Keratinocyte (primary cell): ENCODE data around the gene EIF2A.

Experiments
- CTCF ChIP-seq, 3 experiments: IDR thresholded peaks in 1 of 3; conservative IDR thresholded peaks in 1 of 3; optimal IDR thresholded peaks in 1 of 3; 2 replicates in 2 of 3; 3 replicates in 1 of 3; pipeline versions ENCODE3 to v1.5.1; 2011; ENCODE audit warnings: low read length in 3 of 3, mild to moderate bottlenecking in 3 of 3, moderate library complexity in 2 of 3, control low read depth in 1 of 3, inconsistent platforms in 1 of 3; ENCODE audit not compliant: insufficient read depth in 2 of 3; ENCODE audit errors: extremely low read depth in 1 of 3
- EZH2 ChIP-seq: IDR thresholded peaks from one replicate; pipeline ENCODE4 v1.6.1; 2012; ENCODE audit warnings: inconsistent platforms, mild to moderate bottlenecking, low read length, moderate library complexity

- TF ChIP-seq CTCF (optimal IDR thresholded peaks at IDR 0.05 in 1 of 3, IDR thresholded peaks at IDR 0.05 in 1 of 3, conservative IDR thresholded peaks at IDR 0.05 in 1 of 3; ENCODE audit: extremely low read depth in 1 of 3, insufficient read depth in 2 of 3, low read length in 3 of 3) (no peak), EZH2 (no peak)
Observed at GRCh38 chr3:150555859-150556436, 9.4 kb downstream of the EIF2A start.
